CD4-positive, CD25-positive, alpha-beta regulatory T cell (primary cell): ENCODE results near the gene CARD10. TPM values are rescaled to one million over a fixed set of nuclear protein-coding genes. Genes with fewer than 3 reads are reported as not detected.
A peak's percentile ranks its signal among the peaks of the same experiment; 100 is the strongest.

Experiments
- ATAC-seq, 2 donors: fragments of 150-1000 bp; cut with Tn5 transposase; one replicate each; pipeline ENCODE4 v1.10.0; 2021; ENCODE audit warnings: low read depth in 2 of 2, moderate number of reproducible peaks in 2 of 2, moderate library complexity in 1 of 2
- DNase-seq, 3 donors: peaks; one replicate each; pipeline versions ENCODE4 v3.0.0 to v3.0.0-alpha.2; 2012 to 2022; ENCODE audit warnings: mixed read lengths in 1 of 3
- H3K27ac ChIP-seq: one replicate; pipeline ENCODE4 v1.7.0; 2013; ENCODE audit warnings: mild to moderate bottlenecking, low read length; ENCODE audit not compliant: insufficient read depth, poor library complexity, severe bottlenecking
- H3K27me3 ChIP-seq: one replicate; pipeline ENCODE4 v1.7.0; 2013; ENCODE audit warnings: low read length; ENCODE audit not compliant: control insufficient read depth, insufficient read depth
- H3K36me3 ChIP-seq: one replicate; pipeline ENCODE4 v1.7.0; 2013; ENCODE audit warnings: mild to moderate bottlenecking, low read length, moderate library complexity; ENCODE audit not compliant: control insufficient read depth, insufficient read depth
- H3K4me1 ChIP-seq: 2 replicates; pipeline ENCODE4 v1.7.0; 2013; ENCODE audit warnings: mild to moderate bottlenecking, low read length; ENCODE audit not compliant: insufficient read depth, control insufficient read depth, poor library complexity, severe bottlenecking
- H3K4me3 ChIP-seq: one replicate; pipeline ENCODE4 v1.7.0; 2013; ENCODE audit warnings: low read depth, mild to moderate bottlenecking, low read length, moderate library complexity
- H3K9me3 ChIP-seq, 2 experiments: 1 replicate in 1 of 2; 2 replicates in 1 of 2; pipeline ENCODE4 v1.7.0; 2013; ENCODE audit warnings: low read length in 2 of 2, mild to moderate bottlenecking in 1 of 2, moderate library complexity in 1 of 2; ENCODE audit not compliant: control insufficient read depth in 2 of 2
- H3K27ac Mint-ChIP-seq, 3 donors: one replicate each; pipeline ENCODE4 v1.8.0; 2020 to 2022; ENCODE audit warnings: mild to moderate bottlenecking in 3 of 3, mixed read lengths in 3 of 3, moderate library complexity in 2 of 3
- H3K27me3 Mint-ChIP-seq: one replicate; pipeline ENCODE4 v1.8.0; 2022; ENCODE audit warnings: mild to moderate bottlenecking, mixed read lengths
- H3K36me3 Mint-ChIP-seq: one replicate; pipeline ENCODE4 v1.8.0; 2020; ENCODE audit warnings: mixed read lengths
- H3K4me1 Mint-ChIP-seq, 4 donors: one replicate each; pipeline ENCODE4 v1.8.0; 2020 to 2022; ENCODE audit warnings: mixed read lengths in 4 of 4, mild to moderate bottlenecking in 1 of 4
- H3K4me3 Mint-ChIP-seq, 4 donors: one replicate each; pipeline ENCODE4 v1.8.0; 2020 to 2022; ENCODE audit warnings: mild to moderate bottlenecking in 4 of 4, mixed read lengths in 4 of 4, moderate library complexity in 3 of 4
- H3K9me3 Mint-ChIP-seq, 7 donors: one replicate each; pipeline ENCODE4 v1.8.0; 2020 to 2022; ENCODE audit warnings: mixed read lengths in 7 of 7, mild to moderate bottlenecking in 3 of 7, moderate library complexity in 2 of 7
- polyA plus RNA-seq, 4 donors: library from polyadenylated mRNA; unstranded; fragments of 300-500 nt; fragmentation: Illumina TruSeq; gene quantifications; one replicate each; pipeline ENCODE4 v1.2.3, GENCODE V29; 2021
- total RNA-seq: library from RNA; stranded (reverse); gene quantifications from one replicate; pipeline ENCODE4 v1.2.3, GENCODE V29; 2022

The CARD10 gene
- total and polyA plus RNA-seq, 5 donors from 2014 or later, result not detected

DNA sequence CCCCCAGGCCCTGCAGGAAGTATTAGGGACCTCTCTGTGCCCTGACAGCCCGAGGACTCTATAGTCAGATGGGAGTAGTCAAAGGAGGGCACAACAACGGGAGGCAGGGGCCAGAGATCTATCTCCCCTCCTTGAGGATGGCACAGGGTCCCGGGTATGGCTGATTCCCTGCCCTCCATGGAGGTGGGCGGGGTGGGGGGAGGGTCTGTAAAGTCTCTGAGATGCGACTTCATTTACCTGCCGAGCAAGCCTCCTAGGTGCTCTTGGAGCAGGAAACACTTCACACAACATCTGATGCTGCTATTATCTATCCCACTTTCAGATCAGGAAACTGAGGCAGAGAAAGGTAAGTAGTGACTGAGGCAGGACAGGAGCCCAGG is 40.3 kb upstream of the CARD10 start:
- Histone ChIP-seq H3K36me3 (no peaks in the 10 kb centered on the region), H3K9me3 (no peaks in the 10 kb centered on the region), H3K4me1 (peaks cover 18% of the 10 kb centered on the region), H3K27ac (no peak overlapping the region), H3K27me3 (peaks cover 18% of the 10 kb centered on the region), H3K4me3 (no peak overlapping the region)
- DNase-seq, result no peak
- Mint-ChIP-seq H3K27ac (no peak overlapping the region), H3K4me1 (peaks cover 0 to 37% (median 11%) of the 10 kb centered on the region in 4 donors), H3K36me3 (no peaks in the 10 kb centered on the region), H3K4me3 (peak overlapping the region; percentile 7 to 61 (median 55)), H3K9me3 (no peaks in the 10 kb centered on the region), H3K27me3 (peaks cover 77% of the 10 kb centered on the region)
- no peak for ATAC-seq

DNA sequence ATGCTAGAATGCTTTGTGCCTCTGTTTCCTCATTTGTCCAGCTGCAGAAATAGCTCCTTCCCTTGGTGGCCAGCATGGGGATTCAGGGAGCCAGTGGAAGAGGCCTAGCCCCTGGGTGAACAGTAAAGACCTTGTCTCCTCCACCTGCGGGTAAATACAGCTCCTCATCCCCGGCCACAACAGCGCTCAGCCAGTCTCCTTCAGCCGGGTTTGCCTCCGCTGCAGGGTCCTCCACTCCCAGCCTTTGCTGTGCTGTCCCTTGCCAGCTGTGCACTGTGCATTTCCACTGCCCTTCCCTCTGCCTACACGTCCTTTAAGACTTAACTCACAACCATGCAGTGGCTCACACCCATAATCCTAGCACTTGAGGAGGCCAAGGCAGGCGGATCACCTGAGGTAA is 39.6 kb upstream of the CARD10 start:
- Mint-ChIP-seq H3K9me3 (no peaks in the 10 kb centered on the region), H3K27me3 (peaks cover 78% of the 10 kb centered on the region), H3K36me3 (no peaks in the 10 kb centered on the region), H3K27ac (no peak overlapping the region), H3K4me1 (peaks cover 0 to 36% (median 10%) of the 10 kb centered on the region in 4 donors), H3K4me3 (peak overlapping the region in 1 of 4 donors; percentile 7)
- H3K4me1 ChIP-seq, result peaks cover 18% of the 10 kb centered on the region
- peaks cover 15% of the 10 kb centered on the region for H3K27me3 ChIP-seq
- DNase-seq, result no peak
- H3K27ac ChIP-seq, result no peak overlapping the region
- H3K9me3 ChIP-seq, result no peaks in the 10 kb centered on the region
- H3K36me3 ChIP-seq, result no peaks in the 10 kb centered on the region
- ATAC-seq, result no peak
- H3K4me3 ChIP-seq, result no peak overlapping the region

DNA sequence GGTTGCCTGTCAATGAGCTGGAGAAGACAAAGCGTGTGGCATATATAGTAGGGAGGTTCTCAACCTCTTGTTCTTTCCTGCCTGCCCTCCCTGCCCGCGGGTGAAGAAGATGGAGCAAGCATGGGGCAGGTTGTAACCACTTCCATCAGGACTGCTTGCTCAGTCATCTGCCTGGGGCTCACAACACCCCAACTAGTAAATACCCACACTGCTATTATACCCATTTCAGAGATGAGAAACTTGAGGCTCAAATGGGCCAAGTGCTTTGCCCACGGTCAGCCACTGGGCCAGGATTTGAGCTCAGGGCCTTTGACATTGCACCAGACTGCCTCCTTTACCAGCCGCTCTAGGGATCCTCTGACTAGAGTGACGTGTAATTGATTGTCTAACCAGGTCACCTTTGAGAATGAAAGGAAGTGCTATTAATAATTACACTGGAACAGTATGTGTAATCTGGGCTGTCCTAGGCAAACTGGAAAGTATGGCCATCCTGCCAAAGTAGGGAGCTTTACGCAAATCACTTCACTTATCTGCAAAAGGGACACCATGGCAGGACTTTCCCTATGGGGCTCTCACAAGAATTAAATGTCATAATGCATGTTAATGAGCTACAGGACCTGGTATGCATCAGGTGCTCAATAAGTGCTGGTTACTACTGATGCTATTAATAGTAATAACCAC is 38.2 kb upstream of the CARD10 start:
- peaks cover 72% of the 10 kb centered on the region for H3K27me3 Mint-ChIP-seq
- peak overlapping the region in 2 of 4 donors; percentile 8 to 38 for H3K4me3 Mint-ChIP-seq

DNA sequence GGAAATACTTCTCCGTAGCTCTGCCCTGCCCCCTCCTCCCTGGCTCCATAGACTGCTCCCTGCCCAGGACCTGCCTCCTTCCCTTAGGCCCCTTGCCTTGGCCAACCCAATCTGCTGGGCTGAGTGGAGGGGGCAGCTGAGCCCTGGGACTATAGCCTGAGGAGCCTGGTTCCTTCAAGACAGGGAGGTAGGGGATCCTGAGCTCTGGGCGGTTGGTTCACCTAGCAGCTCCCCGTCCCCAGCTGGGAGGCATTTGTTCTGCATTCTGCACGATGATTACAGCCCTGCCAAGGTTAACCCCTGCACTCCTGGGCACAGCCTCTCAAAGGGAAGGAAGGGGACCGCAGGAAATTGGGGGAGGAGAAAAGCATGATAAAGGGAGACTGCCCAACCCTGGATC is 37.5 kb upstream of the CARD10 start:
- peaks cover 0 to 20% (median 4%) of the 10 kb centered on the region in 4 donors for H3K4me1 Mint-ChIP-seq
- peak overlapping the region in 1 of 3 donors; percentile 65 for H3K27ac Mint-ChIP-seq
- peaks cover 13% of the 10 kb centered on the region for H3K4me1 ChIP-seq
- no peak overlapping the region for H3K4me3 ChIP-seq
- no peak for ATAC-seq
- no peaks in the 10 kb centered on the region for H3K9me3 ChIP-seq
- no peak for DNase-seq
- H3K9me3 Mint-ChIP-seq, result no peaks in the 10 kb centered on the region
- peaks cover 69% of the 10 kb centered on the region for H3K27me3 Mint-ChIP-seq
- no peaks in the 10 kb centered on the region for H3K36me3 Mint-ChIP-seq
- no peaks in the 10 kb centered on the region for H3K36me3 ChIP-seq
- no peak overlapping the region for H3K4me3 Mint-ChIP-seq
- no peak overlapping the region for H3K27ac ChIP-seq
- peaks cover 8% of the 10 kb centered on the region for H3K27me3 ChIP-seq

More for the DNA sequence above, 38.2 kb upstream of the CARD10 start:
- Histone ChIP-seq H3K9me3 (no peaks in the 10 kb centered on the region), H3K27ac (no peak overlapping the region), H3K4me1 (peaks cover 18% of the 10 kb centered on the region), H3K36me3 (no peaks in the 10 kb centered on the region), H3K27me3 (peaks cover 12% of the 10 kb centered on the region), H3K4me3 (no peak overlapping the region)
- H3K36me3 Mint-ChIP-seq, result no peaks in the 10 kb centered on the region
- ATAC-seq (no peak), DNase-seq (no peak)
- H3K9me3 Mint-ChIP-seq, result no peaks in the 10 kb centered on the region
- peak overlapping the region in 1 of 3 donors; percentile 65 for H3K27ac Mint-ChIP-seq
- H3K4me1 Mint-ChIP-seq, result peaks cover 0 to 28% (median 6%) of the 10 kb centered on the region in 4 donors

DNA sequence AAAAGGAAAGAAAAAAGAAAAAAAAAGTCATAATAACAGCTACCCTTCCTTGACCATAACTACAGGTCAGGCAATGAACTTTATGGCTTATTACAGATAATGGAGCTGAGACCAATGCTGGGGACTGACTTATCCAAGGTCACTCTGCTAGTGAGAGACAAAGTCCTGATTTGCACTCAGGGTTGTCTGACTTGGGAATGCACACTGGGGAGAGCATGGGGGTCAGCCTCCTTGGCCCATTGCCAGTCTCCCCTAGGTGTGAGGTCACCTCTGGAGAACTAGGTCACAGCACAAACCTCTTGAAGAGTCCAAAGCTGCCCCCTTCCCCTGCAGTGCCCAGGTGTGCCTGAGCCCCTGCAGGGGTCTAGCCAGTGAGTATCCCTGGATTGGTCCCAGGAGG is 35.8 kb upstream of the CARD10 start:
- no peak overlapping the region for H3K27ac ChIP-seq
- H3K27me3 ChIP-seq, result peaks cover 8% of the 10 kb centered on the region
- ATAC-seq (no peak), DNase-seq (no peak)
- H3K9me3 ChIP-seq, result no peaks in the 10 kb centered on the region
- Mint-ChIP-seq H3K4me1 (peaks cover 0 to 13% (median 4%) of the 10 kb centered on the region in 4 donors), H3K4me3 (no peak overlapping the region), H3K27me3 (peaks cover 69% of the 10 kb centered on the region), H3K9me3 (no peaks in the 10 kb centered on the region), H3K36me3 (no peaks in the 10 kb centered on the region), H3K27ac (no peak overlapping the region)
- H3K4me1 ChIP-seq, result no peaks in the 10 kb centered on the region
- no peak overlapping the region for H3K4me3 ChIP-seq
- no peaks in the 10 kb centered on the region for H3K36me3 ChIP-seq

DNA sequence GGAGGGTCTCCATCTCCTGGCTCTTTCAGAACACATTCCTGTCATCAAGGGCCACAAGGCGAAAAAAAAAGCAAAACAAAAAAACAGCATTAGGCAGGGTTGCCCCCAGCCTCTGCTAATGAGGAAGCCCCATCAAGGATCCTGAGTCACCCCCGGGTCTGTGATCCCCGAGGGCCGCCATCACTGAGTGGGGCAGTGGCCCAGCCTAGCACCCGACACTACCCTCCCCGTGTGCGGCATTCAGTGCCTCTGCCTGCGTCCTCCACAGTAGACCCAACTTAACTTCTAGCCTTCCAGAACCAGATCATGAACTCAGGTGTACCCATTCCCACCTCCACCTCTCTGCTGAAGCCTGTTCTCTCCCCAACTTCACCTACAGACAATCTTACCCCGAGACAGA is 34.5 kb upstream of the CARD10 start:
- Mint-ChIP-seq H3K27me3 (peaks cover 57% of the 10 kb centered on the region), H3K36me3 (no peaks in the 10 kb centered on the region), H3K4me1 (peaks cover 0 to 7% (median 4%) of the 10 kb centered on the region in 4 donors), H3K4me3 (peak overlapping the region in 1 of 4 donors; percentile 5), H3K27ac (no peak overlapping the region), H3K9me3 (no peaks in the 10 kb centered on the region)
- Histone ChIP-seq H3K4me3 (no peak overlapping the region), H3K27me3 (peaks cover 3% of the 10 kb centered on the region), H3K4me1 (no peaks in the 10 kb centered on the region), H3K27ac (no peak overlapping the region), H3K9me3 (no peaks in the 10 kb centered on the region), H3K36me3 (no peaks in the 10 kb centered on the region)
- DNase-seq (no peak), ATAC-seq (no peak)

DNA sequence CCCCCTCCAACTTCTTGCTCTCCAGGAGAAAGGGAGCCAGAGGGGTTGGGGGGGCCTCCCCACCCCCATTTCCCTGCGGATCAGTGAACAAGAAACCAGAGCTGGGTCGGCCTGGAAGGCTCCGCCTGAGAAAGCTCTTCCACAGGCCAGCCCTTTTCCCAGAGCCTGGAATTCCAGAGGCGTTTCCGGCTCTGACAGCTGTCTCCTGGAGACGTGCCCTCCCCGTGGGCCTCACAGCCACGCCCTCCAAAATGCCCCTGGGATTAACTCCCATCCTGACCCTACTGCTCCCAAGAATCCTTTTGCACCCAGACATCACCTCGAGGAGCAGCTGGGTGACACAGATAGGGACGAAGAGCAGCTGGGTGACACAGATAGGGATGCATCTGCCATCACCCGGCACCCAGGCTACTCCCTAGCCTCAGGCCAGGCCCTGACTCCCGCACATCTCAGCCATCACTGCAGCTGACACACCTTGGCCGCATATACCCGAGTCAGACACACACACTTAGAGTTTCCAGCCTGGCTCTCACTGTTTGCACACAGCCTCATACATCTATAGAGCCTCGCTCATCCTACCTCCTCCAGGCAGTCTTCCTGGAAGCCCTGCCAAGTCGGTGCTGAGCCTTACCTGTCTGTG is 33.4 kb upstream of the CARD10 start:
- H3K27me3 ChIP-seq, result peaks cover 3% of the 10 kb centered on the region
- no peak for ATAC-seq
- no peak overlapping the region for H3K4me3 ChIP-seq
- Mint-ChIP-seq H3K27me3 (peaks cover 49% of the 10 kb centered on the region), H3K4me3 (no peak overlapping the region), H3K36me3 (no peaks in the 10 kb centered on the region), H3K4me1 (peaks cover 0 to 7% (median 3%) of the 10 kb centered on the region in 4 donors), H3K27ac (no peak overlapping the region), H3K9me3 (no peaks in the 10 kb centered on the region)
- H3K4me1 ChIP-seq, result no peaks in the 10 kb centered on the region
- no peak overlapping the region for H3K27ac ChIP-seq
- no peaks in the 10 kb centered on the region for H3K36me3 ChIP-seq
- no peak for DNase-seq
- no peaks in the 10 kb centered on the region for H3K9me3 ChIP-seq

DNA sequence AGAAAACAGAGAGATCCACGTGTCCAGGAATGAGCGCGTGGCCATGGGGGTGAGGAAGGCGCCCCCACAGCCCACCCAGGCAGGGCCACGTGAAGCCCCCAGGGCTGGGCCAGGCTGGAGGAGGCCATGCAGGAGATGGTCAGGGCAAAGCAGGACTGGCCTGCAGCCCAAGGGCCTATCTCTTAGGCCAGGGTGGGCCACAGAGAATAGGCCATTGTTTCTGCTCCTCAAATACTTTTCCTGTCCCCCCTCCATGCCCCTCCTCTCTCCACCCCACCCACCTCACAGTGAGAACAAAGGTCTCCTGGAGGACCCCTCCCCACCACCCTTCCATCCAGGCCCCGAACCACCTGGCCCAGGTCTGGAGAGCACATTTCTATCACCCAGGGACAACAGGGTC is 32.8 kb upstream of the CARD10 start:
- H3K27ac Mint-ChIP-seq, result no peak overlapping the region
- ATAC-seq, result no peak
- Histone ChIP-seq H3K4me3 (no peak overlapping the region), H3K9me3 (no peaks in the 10 kb centered on the region), H3K36me3 (no peaks in the 10 kb centered on the region), H3K27me3 (peaks cover 3% of the 10 kb centered on the region), H3K4me1 (no peaks in the 10 kb centered on the region), H3K27ac (no peak overlapping the region)
- H3K9me3 Mint-ChIP-seq, result no peaks in the 10 kb centered on the region
- peaks cover 0 to 7% (median 2%) of the 10 kb centered on the region in 4 donors for H3K4me1 Mint-ChIP-seq
- H3K27me3 Mint-ChIP-seq, result peaks cover 43% of the 10 kb centered on the region
- no peak overlapping the region for H3K4me3 Mint-ChIP-seq
- no peak for DNase-seq
- no peaks in the 10 kb centered on the region for H3K36me3 Mint-ChIP-seq
